Measurements from ENCODE around the gene ABHD12B. TPM values are rescaled to one million over a fixed set of nuclear protein-coding genes. Genes with fewer than 3 reads are reported as not detected.

Gene ABHD12B
- total and polyA plus RNA-seq, 2 of the 13 experiments (the other 11 are each of a cell fraction or from before 2014, with no cell fraction given) = not detected

DNA sequence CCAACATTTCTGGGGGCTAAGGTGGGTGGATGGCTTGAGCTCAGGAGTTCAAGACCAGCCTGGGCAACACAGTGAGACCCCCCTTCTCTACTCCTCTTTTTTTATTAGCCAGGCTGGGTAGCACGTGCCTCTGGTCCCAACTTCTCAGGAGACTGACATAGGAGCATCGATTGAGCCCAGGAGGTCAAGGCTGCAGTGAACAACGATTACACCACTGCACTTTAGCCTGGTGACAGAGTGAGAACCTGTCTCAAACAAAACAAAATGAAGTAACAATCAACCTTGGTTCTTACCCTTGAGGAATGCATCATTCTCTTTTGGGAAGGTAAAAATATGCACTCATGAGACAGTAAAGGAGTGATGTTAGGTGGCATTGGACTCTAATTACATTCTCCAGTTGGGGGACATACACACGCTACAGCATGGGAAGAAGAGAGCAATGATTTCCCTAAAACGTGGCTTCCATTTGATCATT, 37.0 kb upstream of the ABHD12B start (continued):
- TF ChIP-seq, protein P1, sequence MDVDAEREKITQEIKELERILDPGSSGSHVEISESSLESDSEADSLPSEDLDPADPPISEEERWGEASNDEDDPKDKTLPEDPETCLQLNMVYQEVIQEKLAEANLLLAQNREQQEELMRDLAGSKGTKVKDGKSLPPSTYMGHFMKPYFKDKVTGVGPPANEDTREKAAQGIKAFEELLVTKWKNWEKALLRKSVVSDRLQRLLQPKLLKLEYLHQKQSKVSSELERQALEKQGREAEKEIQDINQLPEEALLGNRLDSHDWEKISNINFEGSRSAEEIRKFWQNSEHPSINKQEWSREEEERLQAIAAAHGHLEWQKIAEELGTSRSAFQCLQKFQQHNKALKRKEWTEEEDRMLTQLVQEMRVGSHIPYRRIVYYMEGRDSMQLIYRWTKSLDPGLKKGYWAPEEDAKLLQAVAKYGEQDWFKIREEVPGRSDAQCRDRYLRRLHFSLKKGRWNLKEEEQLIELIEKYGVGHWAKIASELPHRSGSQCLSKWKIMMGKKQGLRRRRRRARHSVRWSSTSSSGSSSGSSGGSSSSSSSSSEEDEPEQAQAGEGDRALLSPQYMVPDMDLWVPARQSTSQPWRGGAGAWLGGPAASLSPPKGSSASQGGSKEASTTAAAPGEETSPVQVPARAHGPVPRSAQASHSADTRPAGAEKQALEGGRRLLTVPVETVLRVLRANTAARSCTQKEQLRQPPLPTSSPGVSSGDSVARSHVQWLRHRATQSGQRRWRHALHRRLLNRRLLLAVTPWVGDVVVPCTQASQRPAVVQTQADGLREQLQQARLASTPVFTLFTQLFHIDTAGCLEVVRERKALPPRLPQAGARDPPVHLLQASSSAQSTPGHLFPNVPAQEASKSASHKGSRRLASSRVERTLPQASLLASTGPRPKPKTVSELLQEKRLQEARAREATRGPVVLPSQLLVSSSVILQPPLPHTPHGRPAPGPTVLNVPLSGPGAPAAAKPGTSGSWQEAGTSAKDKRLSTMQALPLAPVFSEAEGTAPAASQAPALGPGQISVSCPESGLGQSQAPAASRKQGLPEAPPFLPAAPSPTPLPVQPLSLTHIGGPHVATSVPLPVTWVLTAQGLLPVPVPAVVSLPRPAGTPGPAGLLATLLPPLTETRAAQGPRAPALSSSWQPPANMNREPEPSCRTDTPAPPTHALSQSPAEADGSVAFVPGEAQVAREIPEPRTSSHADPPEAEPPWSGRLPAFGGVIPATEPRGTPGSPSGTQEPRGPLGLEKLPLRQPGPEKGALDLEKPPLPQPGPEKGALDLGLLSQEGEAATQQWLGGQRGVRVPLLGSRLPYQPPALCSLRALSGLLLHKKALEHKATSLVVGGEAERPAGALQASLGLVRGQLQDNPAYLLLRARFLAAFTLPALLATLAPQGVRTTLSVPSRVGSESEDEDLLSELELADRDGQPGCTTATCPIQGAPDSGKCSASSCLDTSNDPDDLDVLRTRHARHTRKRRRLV (CRISPR knock-in tag; IDR thresholded peaks at IDR 0.05) = no peak
- TF ChIP-seq ZNF136 (CRISPR knock-in tag; IDR thresholded peaks at IDR 0.05; ENCODE audit: low read depth) = no peak
- TF ChIP-seq SUZ12 (IDR thresholded peaks at IDR 0.05; ENCODE audit: low read depth, low read length) = no peak
- TF ChIP-seq, protein P2, sequence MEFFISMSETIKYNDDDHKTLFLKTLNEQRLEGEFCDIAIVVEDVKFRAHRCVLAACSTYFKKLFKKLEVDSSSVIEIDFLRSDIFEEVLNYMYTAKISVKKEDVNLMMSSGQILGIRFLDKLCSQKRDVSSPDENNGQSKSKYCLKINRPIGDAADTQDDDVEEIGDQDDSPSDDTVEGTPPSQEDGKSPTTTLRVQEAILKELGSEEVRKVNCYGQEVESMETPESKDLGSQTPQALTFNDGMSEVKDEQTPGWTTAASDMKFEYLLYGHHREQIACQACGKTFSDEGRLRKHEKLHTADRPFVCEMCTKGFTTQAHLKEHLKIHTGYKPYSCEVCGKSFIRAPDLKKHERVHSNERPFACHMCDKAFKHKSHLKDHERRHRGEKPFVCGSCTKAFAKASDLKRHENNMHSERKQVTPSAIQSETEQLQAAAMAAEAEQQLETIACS (CRISPR knock-in tag; IDR thresholded peaks at IDR 0.05) = no peak
- no peak for TF ChIP-seq YY1 (IDR thresholded peaks at IDR 0.05; ENCODE audit: insufficient read depth, insufficient replicate concordance, low read depth, low read length)
- no peak for TF ChIP-seq CAMTA2 (CRISPR knock-in tag; IDR thresholded peaks at IDR 0.05; ENCODE audit: borderline replicate concordance)
- no peak for TF ChIP-seq PRPF4 (IDR thresholded peaks at IDR 0.05; ENCODE audit: low read depth, low read length, poor library complexity, severe bottlenecking)
- TF ChIP-seq, protein P3, sequence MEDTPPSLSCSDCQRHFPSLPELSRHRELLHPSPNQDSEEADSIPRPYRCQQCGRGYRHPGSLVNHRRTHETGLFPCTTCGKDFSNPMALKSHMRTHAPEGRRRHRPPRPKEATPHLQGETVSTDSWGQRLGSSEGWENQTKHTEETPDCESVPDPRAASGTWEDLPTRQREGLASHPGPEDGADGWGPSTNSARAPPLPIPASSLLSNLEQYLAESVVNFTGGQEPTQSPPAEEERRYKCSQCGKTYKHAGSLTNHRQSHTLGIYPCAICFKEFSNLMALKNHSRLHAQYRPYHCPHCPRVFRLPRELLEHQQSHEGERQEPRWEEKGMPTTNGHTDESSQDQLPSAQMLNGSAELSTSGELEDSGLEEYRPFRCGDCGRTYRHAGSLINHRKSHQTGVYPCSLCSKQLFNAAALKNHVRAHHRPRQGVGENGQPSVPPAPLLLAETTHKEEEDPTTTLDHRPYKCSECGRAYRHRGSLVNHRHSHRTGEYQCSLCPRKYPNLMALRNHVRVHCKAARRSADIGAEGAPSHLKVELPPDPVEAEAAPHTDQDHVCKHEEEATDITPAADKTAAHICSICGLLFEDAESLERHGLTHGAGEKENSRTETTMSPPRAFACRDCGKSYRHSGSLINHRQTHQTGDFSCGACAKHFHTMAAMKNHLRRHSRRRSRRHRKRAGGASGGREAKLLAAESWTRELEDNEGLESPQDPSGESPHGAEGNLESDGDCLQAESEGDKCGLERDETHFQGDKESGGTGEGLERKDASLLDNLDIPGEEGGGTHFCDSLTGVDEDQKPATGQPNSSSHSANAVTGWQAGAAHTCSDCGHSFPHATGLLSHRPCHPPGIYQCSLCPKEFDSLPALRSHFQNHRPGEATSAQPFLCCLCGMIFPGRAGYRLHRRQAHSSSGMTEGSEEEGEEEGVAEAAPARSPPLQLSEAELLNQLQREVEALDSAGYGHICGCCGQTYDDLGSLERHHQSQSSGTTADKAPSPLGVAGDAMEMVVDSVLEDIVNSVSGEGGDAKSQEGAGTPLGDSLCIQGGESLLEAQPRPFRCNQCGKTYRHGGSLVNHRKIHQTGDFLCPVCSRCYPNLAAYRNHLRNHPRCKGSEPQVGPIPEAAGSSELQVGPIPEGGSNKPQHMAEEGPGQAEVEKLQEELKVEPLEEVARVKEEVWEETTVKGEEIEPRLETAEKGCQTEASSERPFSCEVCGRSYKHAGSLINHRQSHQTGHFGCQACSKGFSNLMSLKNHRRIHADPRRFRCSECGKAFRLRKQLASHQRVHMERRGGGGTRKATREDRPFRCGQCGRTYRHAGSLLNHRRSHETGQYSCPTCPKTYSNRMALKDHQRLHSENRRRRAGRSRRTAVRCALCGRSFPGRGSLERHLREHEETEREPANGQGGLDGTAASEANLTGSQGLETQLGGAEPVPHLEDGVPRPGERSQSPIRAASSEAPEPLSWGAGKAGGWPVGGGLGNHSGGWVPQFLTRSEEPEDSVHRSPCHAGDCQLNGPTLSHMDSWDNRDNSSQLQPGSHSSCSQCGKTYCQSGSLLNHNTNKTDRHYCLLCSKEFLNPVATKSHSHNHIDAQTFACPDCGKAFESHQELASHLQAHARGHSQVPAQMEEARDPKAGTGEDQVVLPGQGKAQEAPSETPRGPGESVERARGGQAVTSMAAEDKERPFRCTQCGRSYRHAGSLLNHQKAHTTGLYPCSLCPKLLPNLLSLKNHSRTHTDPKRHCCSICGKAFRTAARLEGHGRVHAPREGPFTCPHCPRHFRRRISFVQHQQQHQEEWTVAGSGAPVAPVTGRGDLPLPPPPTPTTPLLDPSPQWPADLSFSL (CRISPR knock-in tag; IDR thresholded peaks at IDR 0.05) = 0 out of 2 replicates have a peak, but pooled peaks have one; percentile 27
- TF ChIP-seq MLLT10 (CRISPR knock-in tag; IDR thresholded peaks at IDR 0.05) = no peak
- TF ChIP-seq SKI (IDR thresholded peaks at IDR 0.05; ENCODE audit: partially characterized antibody) = peak; percentile 85
- TF ChIP-seq KLF12 (CRISPR knock-in tag; IDR thresholded peaks at IDR 0.05; ENCODE audit: borderline replicate concordance) = no peak
- peak; percentile 93 for TF ChIP-seq BHLHE40 (IDR thresholded peaks at IDR 0.05; ENCODE audit: low read length)
- no peak for TF ChIP-seq SMAD1 (CRISPR knock-in tag; IDR thresholded peaks at IDR 0.05; ENCODE audit: borderline replicate concordance, low read depth)
- TF ChIP-seq ZNF256 (CRISPR knock-in tag; conservative IDR thresholded peaks at IDR 0.05) = no peak
- 0 out of 2 replicates have a peak, but pooled peaks have one; percentile 28 for TF ChIP-seq ZNF343 (CRISPR knock-in tag; IDR thresholded peaks at IDR 0.05)
- no peak for TF ChIP-seq ZFP41 (CRISPR knock-in tag; IDR thresholded peaks at IDR 0.05; ENCODE audit: borderline replicate concordance)
- TF ChIP-seq MTF1 (CRISPR knock-in tag; IDR thresholded peaks at IDR 0.05) = no peak
- TF ChIP-seq JARID2 (CRISPR knock-in tag; IDR thresholded peaks at IDR 0.05; ENCODE audit: insufficient replicate concordance) = no peak
